IPS-18c (cell line): ENCODE measurements around the gene CTNND2.

Experiments
- H3K4me3 ChIP-seq: 2 replicates; pipeline ENCODE4 v1.7.0; 2013; ENCODE audit warnings: low read depth, mild to moderate bottlenecking, low read length, moderate library complexity; ENCODE audit not compliant: insufficient read depth
- H3K9me3 ChIP-seq: one replicate; pipeline ENCODE4 v1.6.1; 2013; ENCODE audit warnings: mild to moderate bottlenecking, low read length, moderate library complexity; ENCODE audit not compliant: control insufficient read depth, insufficient read depth

Gene CTNND2

GRCh38 chr5:11153670-11154382 lies 750.4 kb downstream of the CTNND2 start:
- no peaks in the 10 kb centered on the region for H3K9me3 ChIP-seq
- no peak overlapping the region for H3K4me3 ChIP-seq

- Histone ChIP-seq H3K4me3 (no peak overlapping the region), H3K9me3 (no peaks in the 10 kb centered on the region)
Measured at GRCh38 chr5:11152368-11152767, 751.9 kb downstream of the CTNND2 start.

DNA sequence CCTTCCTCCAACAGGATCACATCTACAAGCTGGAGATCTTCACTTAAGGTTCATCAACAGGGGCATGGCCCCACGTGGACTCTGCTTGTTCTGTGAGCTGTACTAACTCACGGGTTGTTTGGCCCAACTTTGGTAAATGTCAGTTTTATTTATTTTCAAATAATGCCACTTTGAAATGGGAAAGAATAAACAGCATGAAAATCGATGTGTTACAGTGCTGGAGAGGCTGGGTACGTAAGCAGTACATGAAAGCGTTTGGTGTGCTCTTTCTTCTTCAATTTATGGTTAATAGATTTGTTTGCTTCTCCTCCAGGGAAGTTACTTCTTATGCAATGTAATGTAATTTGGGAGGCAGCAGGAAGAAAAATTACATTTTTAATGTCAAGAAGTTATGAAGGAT lies 753.3 kb downstream of the CTNND2 start:
- no peaks in the 10 kb centered on the region for H3K9me3 ChIP-seq
- no peak overlapping the region for H3K4me3 ChIP-seq

- H3K9me3 ChIP-seq, result no peaks in the 10 kb centered on the region
- no peak overlapping the region for H3K4me3 ChIP-seq
Measured at GRCh38 chr5:11148810-11149539, 755.3 kb downstream of the CTNND2 start.

GRCh38 chr5:11146171-11146570 lies 758.1 kb downstream of the CTNND2 start:
- Histone ChIP-seq H3K4me3 (no peak overlapping the region), H3K9me3 (no peaks in the 10 kb centered on the region)

GRCh38 chr5:11143456-11144267 lies 760.6 kb downstream of the CTNND2 start:
- Histone ChIP-seq H3K9me3 (no peaks in the 10 kb centered on the region), H3K4me3 (no peak overlapping the region)

DNA sequence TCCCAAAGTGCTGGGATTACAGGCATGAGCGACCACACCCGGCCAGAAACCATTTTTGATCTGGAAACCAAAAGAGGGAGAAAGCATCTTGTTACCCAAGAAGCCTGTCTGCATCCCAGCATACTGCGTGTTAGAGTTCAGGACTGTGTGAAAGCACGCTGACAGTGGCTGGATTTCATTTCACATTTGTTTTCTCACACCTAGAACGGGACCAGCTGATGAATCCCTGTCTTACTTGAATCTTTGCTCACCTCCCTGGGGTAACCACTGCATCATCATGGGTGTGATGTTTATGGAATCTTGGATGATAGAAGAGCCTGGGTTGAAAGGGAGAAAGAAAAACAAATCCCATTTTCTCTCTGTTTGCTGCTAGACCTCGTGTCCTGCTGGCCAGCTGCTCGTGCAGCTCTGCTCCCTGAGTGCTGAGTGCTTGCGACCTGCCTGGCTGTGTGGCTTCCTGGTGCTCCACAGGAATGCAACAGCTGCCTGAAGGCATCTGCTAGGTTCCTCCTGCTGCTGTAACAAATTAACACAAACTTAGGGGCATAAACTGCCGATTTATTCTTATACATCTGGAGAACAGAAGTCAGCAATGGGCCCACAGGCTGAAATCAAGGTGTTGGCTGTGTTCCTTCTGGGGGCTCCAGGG lies 764.9 kb downstream of the CTNND2 start:
- Histone ChIP-seq H3K4me3 (no peak overlapping the region), H3K9me3 (no peaks in the 10 kb centered on the region)

DNA sequence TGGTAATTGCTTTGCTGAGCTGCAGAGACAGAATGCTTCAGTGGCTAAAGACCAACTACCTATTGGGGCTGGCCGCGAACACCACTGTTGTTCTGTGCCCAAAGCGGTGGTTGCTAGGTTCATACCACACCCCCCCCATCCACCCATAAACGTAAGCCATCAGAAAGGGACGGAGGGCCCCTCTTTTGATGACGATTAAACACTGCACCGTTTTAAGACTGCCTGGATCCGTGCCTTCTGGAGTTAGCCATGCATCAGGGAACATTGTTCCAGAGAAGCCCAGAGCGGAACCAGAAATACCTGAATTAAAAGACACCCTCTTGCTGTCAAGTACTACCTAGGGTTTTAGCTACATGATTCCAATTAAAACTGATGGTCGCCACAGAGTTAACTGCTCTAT lies 774.1 kb downstream of the CTNND2 start:
- Histone ChIP-seq H3K9me3 (peaks cover 3% of the 10 kb centered on the region), H3K4me3 (no peak overlapping the region)

DNA sequence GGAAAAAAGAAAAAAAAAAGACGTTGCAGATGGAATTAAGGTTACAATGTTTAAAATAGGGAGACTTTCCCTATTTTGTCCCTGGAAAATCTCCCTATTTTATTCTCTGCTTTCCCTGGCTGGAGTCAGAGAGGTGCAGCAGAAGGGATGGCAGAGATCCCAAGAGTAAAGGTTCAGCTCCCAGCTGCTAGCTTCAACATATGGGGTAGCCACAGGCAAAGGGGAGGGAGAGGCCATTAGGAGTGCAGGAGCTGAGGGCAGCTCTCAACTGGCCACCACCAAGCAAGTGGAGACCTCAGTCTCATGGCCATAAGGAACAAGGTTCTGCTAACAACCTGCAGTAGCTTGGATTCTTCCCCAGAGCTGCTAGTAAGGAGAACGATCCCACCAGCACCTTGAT lies 776.2 kb downstream of the CTNND2 start:
- Histone ChIP-seq H3K9me3 (peaks cover 3% of the 10 kb centered on the region), H3K4me3 (no peak overlapping the region)

DNA sequence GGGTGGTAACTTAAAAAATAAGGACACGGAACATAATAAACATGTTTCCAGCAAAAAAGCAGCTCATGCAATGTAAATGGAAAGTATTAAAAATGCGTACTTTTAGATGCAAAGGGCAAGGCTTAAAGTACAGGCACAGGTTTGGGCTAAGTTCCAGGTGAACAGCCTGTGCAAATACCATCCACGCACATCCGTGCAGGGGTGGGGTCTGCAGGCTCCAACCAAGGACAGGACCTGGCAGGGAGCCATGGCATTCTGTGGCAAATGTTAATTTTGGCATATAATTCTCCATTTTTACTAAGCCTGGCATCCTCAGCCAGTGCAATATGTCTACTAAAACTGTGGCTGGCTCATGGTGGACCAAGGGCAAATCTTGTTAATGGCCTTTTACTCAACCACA lies 777.4 kb downstream of the CTNND2 start:
- Histone ChIP-seq H3K4me3 (no peak overlapping the region), H3K9me3 (peaks cover 3% of the 10 kb centered on the region)

GRCh38 chr5:11121885-11122284 lies 782.4 kb downstream of the CTNND2 start:
- Histone ChIP-seq H3K4me3 (no peak overlapping the region), H3K9me3 (peaks cover 3% of the 10 kb centered on the region)

GRCh38 chr5:11110128-11110527 lies 794.1 kb downstream of the CTNND2 start:
- H3K9me3 ChIP-seq, result no peaks in the 10 kb centered on the region
- no peak overlapping the region for H3K4me3 ChIP-seq

DNA sequence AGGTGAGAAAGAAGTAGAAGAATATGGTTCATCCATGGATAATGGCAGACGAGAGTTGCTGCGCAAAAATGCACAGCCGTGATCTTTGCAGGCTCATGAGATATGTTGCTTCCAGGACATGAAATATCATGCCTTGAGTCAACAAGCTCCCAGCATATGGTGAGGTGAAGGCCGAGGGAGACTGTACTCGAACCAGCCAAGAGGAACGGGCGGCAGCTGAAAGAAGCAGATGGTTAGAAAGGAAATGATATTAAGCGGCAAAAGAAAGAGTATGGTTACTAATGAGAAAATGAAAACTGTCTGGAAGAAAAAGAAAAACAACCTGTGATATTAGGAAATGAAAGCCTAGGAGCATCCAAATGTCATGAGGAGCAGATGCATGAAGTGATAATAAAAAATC lies 798.5 kb downstream of the CTNND2 start:
- H3K4me3 ChIP-seq, result no peak overlapping the region

DNA sequence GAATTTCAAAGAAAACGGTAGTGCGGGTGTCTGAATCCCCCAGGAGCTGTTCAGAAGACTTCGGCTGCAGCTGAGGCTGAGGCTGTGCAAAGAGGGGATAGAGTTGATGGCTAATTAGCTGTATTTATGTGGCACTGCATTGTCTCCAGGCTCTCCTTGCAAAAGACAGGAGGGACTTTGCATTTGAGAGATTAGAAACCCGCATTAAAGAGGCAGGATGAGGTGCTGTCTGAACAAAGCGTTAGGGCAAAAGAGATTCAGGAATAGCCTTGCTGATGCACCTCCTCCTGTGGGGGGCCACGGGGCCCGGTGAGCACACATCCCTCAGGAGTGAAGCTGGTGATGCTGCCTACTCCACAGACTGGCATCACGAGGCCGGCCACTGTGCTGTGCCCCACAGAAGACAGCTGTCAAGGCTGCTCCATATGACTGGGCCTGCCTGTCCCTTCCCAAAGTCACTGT lies 799.6 kb downstream of the CTNND2 start:
- Histone ChIP-seq H3K9me3 (no peaks in the 10 kb centered on the region), H3K4me3 (no peak overlapping the region)

More for the DNA sequence above, 798.5 kb downstream of the CTNND2 start:
- no peaks in the 10 kb centered on the region for H3K9me3 ChIP-seq

DNA sequence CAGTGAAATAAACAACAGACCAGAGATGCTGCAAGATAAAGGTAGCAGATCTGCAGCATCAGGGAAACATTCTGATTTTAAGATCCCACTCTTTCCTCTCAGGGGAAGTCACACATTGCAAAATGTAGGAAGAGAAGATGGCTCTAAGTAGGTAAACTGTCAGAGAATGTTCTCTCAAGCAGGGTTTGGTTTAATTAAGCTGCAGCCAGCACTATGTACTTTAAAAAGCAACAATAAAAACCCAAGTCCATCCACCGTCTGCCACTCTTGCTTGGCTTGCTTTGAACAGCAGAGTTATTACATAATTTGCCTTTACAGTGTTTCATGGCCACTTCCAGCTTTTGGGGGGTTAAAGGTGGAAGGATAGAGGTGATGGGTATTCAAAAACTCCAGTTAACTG lies 800.0 kb downstream of the CTNND2 start:
- H3K9me3 ChIP-seq, result no peaks in the 10 kb centered on the region

DNA sequence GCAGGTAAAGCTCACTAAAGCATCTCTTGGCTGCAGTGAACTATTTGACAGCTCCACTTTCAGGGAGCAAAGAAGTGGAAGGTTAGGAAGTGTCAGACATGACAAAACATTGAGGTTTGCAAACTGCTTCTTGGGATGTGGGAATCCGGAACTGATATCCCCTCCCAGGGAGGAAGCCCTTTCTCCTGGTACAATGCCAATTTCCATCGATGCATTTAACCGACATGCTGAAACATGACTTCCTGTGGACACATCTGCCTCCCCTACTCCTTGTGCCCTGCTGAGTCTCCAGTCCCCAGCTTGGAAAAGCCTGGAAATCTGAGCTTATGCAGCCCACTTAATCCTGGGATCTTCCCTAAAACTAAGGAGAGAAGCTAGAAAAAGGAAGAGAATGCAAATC lies 820.1 kb downstream of the CTNND2 start:
- Histone ChIP-seq H3K9me3 (no peaks in the 10 kb centered on the region), H3K4me3 (no peak overlapping the region)

More for the DNA sequence above, 800.0 kb downstream of the CTNND2 start:
- H3K4me3 ChIP-seq, result no peak overlapping the region

DNA sequence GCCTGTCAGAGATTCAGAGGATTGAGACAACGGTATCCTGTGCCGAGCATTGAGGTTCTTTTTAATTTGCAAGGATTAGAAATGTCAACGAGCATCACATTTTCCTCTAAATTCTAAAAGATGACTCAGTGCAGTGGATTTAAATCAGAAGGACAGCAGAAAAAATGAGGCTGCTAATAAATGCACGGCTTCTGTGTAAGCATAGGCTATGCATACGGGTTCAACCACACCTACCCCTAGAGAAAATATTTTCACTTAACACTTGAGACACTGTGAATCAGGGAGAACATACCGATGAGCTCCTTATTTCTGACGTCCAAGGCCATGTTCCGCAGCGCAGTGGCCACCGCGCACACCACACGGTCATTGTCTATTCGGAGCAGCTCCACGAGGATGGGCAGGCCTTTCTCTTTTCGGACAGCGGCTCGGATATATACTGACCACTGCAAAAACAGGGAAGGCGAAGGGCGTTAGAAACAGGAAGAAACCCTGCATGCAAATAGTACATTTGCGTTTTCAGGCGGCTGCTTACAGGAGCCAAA lies 821.8 kb downstream of the CTNND2 start:
- Histone ChIP-seq H3K9me3 (no peaks in the 10 kb centered on the region), H3K4me3 (no peak overlapping the region)
